AG10803 (cell line): ENCODE measurements around the gene CDC42.

ENCODE experiments used
- DNase-seq: peaks from one replicate; pipeline ENCODE4 v3.0.0; 2010; ENCODE audit warnings: low read depth
- H3K4me3 ChIP-seq: 2 replicates; pipeline ENCODE4 v1.5.1; 2011; ENCODE audit warnings: mild to moderate bottlenecking, low read length, control low read depth
- CTCF ChIP-seq: conservative IDR thresholded peaks from 2 replicates; pipeline ENCODE4 v1.5.1; 2011; ENCODE audit warnings: mild to moderate bottlenecking, low read length, control low read depth, inconsistent platforms

CDC42 gene

GRCh38 chr1:22124592-22125229, 72.2 kb downstream of the CDC42 start:
- DNase-seq = no peak
- TF ChIP-seq CTCF = no peak
- no peak overlapping the region for H3K4me3 ChIP-seq

GRCh38 chr1:22126531-22126930, 74.0 kb downstream of the CDC42 start:
- H3K4me3 ChIP-seq = no peak overlapping the region
- no peak for TF ChIP-seq CTCF
- no peak for DNase-seq

- H3K4me3 ChIP-seq = no peak overlapping the region
- no peak for TF ChIP-seq CTCF
- no peak for DNase-seq
Observed at GRCh38 chr1:22127248-22127647, 74.7 kb downstream of the CDC42 start.

GRCh38 chr1:22127731-22128130, 75.2 kb downstream of the CDC42 start:
- TF ChIP-seq CTCF = no peak
- H3K4me3 ChIP-seq = no peak overlapping the region
- no peak for DNase-seq

- no peak for TF ChIP-seq CTCF
- no peak for DNase-seq
- H3K4me3 ChIP-seq = no peak overlapping the region
Observed at GRCh38 chr1:22128392-22128791, 75.9 kb downstream of the CDC42 start.

GRCh38 chr1:22129501-22130117, 77.1 kb downstream of the CDC42 start:
- DNase-seq = no peak

More at GRCh38 chr1:22129501-22130117, 77.1 kb downstream of the CDC42 start:
- H3K4me3 ChIP-seq = no peak overlapping the region
- no peak for TF ChIP-seq CTCF
